Progenitor cell of endocrine pancreas (in vitro differentiated cells): Measurements from ENCODE around the gene TNFSF9. TPM values are rescaled to one million over a fixed set of nuclear protein-coding genes. Genes with fewer than 3 reads are reported as not detected.
A peak's percentile ranks its signal among the peaks of the same experiment; 100 is the strongest.

Source experiments
- DNase-seq: peaks from one replicate; pipeline ENCODE4 v3.0.0; 2021; ENCODE audit warnings: low spot score; ENCODE audit not compliant: unreplicated experiment
- H3K27ac Mint-ChIP-seq: 2 replicates; pipeline ENCODE4 v1.8.0; 2021; ENCODE audit warnings: mild to moderate bottlenecking, moderate library complexity, mixed read lengths
- H3K27me3 Mint-ChIP-seq: 2 replicates; pipeline ENCODE4 v1.8.0; 2021; ENCODE audit warnings: mixed read lengths
- H3K36me3 Mint-ChIP-seq: 2 replicates; pipeline ENCODE4 v1.8.0; 2022; ENCODE audit warnings: mixed read lengths; ENCODE audit not compliant: insufficient read depth
- H3K4me1 Mint-ChIP-seq: 2 replicates; pipeline ENCODE4 v1.8.0; 2021; ENCODE audit warnings: low read depth, mixed read lengths
- H3K4me3 Mint-ChIP-seq: 2 replicates; pipeline ENCODE4 v1.8.0; 2021; ENCODE audit warnings: low read depth, mild to moderate bottlenecking, moderate library complexity, mixed read lengths
- H3K9me3 Mint-ChIP-seq: 2 replicates; pipeline ENCODE4 v1.8.0; 2021; ENCODE audit warnings: low read depth, mixed read lengths
- CTCF ChIP-seq: fragments of 200-600 bp; sonication (generic); IDR thresholded peaks from one replicate; pipeline ENCODE4 v1.5.0; 2021; ENCODE audit warnings: antibody characterized with exemption, mild to moderate bottlenecking; ENCODE audit not compliant: unreplicated experiment
- total RNA-seq: library from RNA; stranded (reverse); gene quantifications from 2 replicates; pipeline ENCODE4 v1.2.1, GENCODE V29; 2021

The TNFSF9 gene
- total RNA-seq, 1 donor from 2014 or later = not detected

GRCh38 chr19:6495947-6496346 is 34.9 kb upstream of the TNFSF9 start:
- Mint-ChIP-seq H3K27ac (no peak overlapping the region), H3K9me3 (peaks cover 4% of the 10 kb centered on the region), H3K36me3 (peaks cover 22% of the 10 kb centered on the region), H3K27me3 (no peaks in the 10 kb centered on the region), H3K4me1 (no peaks in the 10 kb centered on the region), H3K4me3 (no peak overlapping the region)
- TF ChIP-seq CTCF = no peak
- no peak for DNase-seq

- no peak overlapping the region for H3K27ac Mint-ChIP-seq
- DNase-seq = no peak
- H3K36me3 Mint-ChIP-seq = peaks cover 22% of the 10 kb centered on the region
- peaks cover 5% of the 10 kb centered on the region for H3K4me1 Mint-ChIP-seq
- H3K9me3 Mint-ChIP-seq = no peaks in the 10 kb centered on the region
- H3K4me3 Mint-ChIP-seq = no peak overlapping the region
- peaks cover 3% of the 10 kb centered on the region for H3K27me3 Mint-ChIP-seq
- TF ChIP-seq CTCF = no peak
Observed at GRCh38 chr19:6498294-6499036, 32.4 kb upstream of the TNFSF9 start.

DNA sequence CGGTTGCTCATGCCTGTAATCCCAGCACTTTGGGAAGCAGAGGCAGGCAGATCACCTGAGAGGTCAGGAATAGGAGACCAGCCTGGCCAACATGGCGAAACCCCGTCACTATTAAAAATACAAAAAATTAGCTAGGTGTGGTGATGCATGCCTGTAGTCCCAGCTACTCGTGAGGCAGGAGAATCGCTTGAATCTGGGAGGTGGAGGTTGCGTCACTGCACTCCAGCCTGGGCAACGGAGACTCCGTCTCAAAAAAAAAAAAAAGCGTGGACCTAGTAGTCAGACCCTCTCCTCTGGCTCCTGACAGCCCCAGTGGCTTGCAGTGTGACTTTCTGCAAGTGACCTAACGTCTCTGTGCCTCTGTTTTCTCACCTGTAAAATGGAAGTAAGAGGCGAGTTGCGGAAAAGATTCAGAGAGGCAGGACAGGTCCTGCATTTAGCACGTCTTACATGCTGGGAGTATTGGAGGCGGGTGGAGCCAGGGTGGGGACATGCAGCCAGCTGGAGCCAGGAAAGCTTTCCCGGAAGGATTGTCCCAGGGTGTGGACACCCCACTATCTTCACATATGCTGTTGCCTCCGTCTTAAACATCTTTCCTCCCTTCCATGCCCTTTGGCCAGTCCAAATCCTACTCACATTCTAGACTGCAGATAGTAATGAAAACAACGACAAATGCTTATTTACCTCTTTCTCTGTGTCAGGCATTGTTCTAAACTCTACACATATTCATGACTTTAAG is 31.6 kb upstream of the TNFSF9 start:
- no peak for DNase-seq
- no peak for TF ChIP-seq CTCF
- peaks cover 5% of the 10 kb centered on the region for H3K4me1 Mint-ChIP-seq
- no peak overlapping the region for H3K27ac Mint-ChIP-seq
- peaks cover 3% of the 10 kb centered on the region for H3K27me3 Mint-ChIP-seq
- peaks cover 19% of the 10 kb centered on the region for H3K36me3 Mint-ChIP-seq
- H3K4me3 Mint-ChIP-seq = no peak overlapping the region
- H3K9me3 Mint-ChIP-seq = no peaks in the 10 kb centered on the region

- DNase-seq = no peak
- Mint-ChIP-seq H3K4me1 (peaks cover 5% of the 10 kb centered on the region), H3K27ac (peak overlapping the region; percentile 81), H3K9me3 (no peaks in the 10 kb centered on the region), H3K27me3 (peaks cover 3% of the 10 kb centered on the region), H3K4me3 (peak overlapping the region; percentile 84), H3K36me3 (peaks cover 11% of the 10 kb centered on the region)
- TF ChIP-seq CTCF = no peak
Observed at GRCh38 chr19:6500837-6501739, 29.7 kb upstream of the TNFSF9 start.
